MM.1S (cell line): ENCODE measurements around the gene RRP36.

Experiments
- DNase-seq: peaks from one replicate; pipeline ENCODE4 v3.0.0-alpha.2; 2015
- H2AFZ ChIP-seq: fragments of 300-600 bp; sonication (generic); 2 replicates; pipeline ENCODE4 v1.6.0; 2016; ENCODE audit warnings: antibody characterized with exemption, low read length
- H3F3A ChIP-seq: fragments of 300-600 bp; sonication (generic); 2 replicates; pipeline ENCODE4 v1.6.1; 2016; ENCODE audit warnings: mild to moderate bottlenecking, antibody characterized with exemption, low read length, moderate library complexity, mixed read lengths; ENCODE audit not compliant: insufficient read depth
- H3K27ac ChIP-seq: fragments of 300-600 bp; sonication (generic); 2 replicates; pipeline ENCODE4 v1.5.1; 2016; ENCODE audit warnings: mild to moderate bottlenecking, low read length
- H3K27me3 ChIP-seq: fragments of 300-600 bp; sonication (generic); replicated peaks from 2 replicates; pipeline ENCODE4 v1.6.0; 2016; ENCODE audit warnings: low read length; ENCODE audit not compliant: insufficient read depth
- H3K36me3 ChIP-seq: fragments of 300-600 bp; sonication (generic); replicated peaks from 2 replicates; pipeline ENCODE4 v1.6.1; 2016; ENCODE audit warnings: mild to moderate bottlenecking, low read length, mixed read lengths; ENCODE audit not compliant: insufficient read depth
- H3K4me1 ChIP-seq: fragments of 300-600 bp; sonication (generic); 2 replicates; pipeline ENCODE4 v1.6.1; 2016; ENCODE audit warnings: low read length, mixed read lengths
- H3K4me2 ChIP-seq: fragments of 300-600 bp; sonication (generic); 2 replicates; pipeline ENCODE4 v1.6.0; 2016; ENCODE audit warnings: low read depth, low read length
- H3K4me3 ChIP-seq: fragments of 300-600 bp; sonication (generic); 2 replicates; pipeline ENCODE4 v1.5.1; 2016; ENCODE audit warnings: low read length, mixed read lengths
- H3K79me2 ChIP-seq: fragments of 300-600 bp; sonication (generic); 2 replicates; pipeline ENCODE4 v1.6.1; 2016; ENCODE audit warnings: mixed run types, low read length, mixed read lengths
- H3K9ac ChIP-seq: fragments of 300-600 bp; sonication (generic); 2 replicates; pipeline ENCODE4 v1.6.1; 2016; ENCODE audit warnings: low read length, mixed read lengths
- H3K9me2 ChIP-seq: fragments of 300-600 bp; sonication (generic); replicated peaks from 2 replicates; pipeline ENCODE4 v1.6.1; 2016; ENCODE audit warnings: mild to moderate bottlenecking, low read length, mixed read lengths; ENCODE audit not compliant: insufficient read depth
- H3K9me3 ChIP-seq: fragments of 300-600 bp; sonication (generic); replicated peaks from 2 replicates; pipeline ENCODE4 v1.6.1; 2016; ENCODE audit warnings: mild to moderate bottlenecking, low read length, mixed read lengths; ENCODE audit not compliant: insufficient read depth
- H4K20me1 ChIP-seq: fragments of 300-600 bp; sonication (generic); 2 replicates; pipeline ENCODE4 v1.6.1; 2016; ENCODE audit warnings: mild to moderate bottlenecking, low read length, moderate library complexity, mixed read lengths; ENCODE audit not compliant: insufficient read depth
- CTCF ChIP-seq: fragments of 300-600 bp; sonication (generic); IDR thresholded peaks from 2 replicates; pipeline ENCODE4 v1.5.1; 2016; ENCODE audit warnings: antibody characterized with exemption, low read length, mixed read lengths
- EZH2 ChIP-seq: fragments of 300-600 bp; sonication (generic); optimal IDR thresholded peaks from 2 replicates; pipeline ENCODE3; 2017; ENCODE audit warnings: low read depth, mild to moderate bottlenecking, antibody characterized with exemption, low read length, mixed read lengths
- EZH2phosphoT487 ChIP-seq: fragments of 300-600 bp; sonication (generic); IDR thresholded peaks from 2 replicates; pipeline ENCODE4 v1.6.1; 2018; ENCODE audit warnings: antibody characterized with exemption, low read length

RRP36 gene

DNA sequence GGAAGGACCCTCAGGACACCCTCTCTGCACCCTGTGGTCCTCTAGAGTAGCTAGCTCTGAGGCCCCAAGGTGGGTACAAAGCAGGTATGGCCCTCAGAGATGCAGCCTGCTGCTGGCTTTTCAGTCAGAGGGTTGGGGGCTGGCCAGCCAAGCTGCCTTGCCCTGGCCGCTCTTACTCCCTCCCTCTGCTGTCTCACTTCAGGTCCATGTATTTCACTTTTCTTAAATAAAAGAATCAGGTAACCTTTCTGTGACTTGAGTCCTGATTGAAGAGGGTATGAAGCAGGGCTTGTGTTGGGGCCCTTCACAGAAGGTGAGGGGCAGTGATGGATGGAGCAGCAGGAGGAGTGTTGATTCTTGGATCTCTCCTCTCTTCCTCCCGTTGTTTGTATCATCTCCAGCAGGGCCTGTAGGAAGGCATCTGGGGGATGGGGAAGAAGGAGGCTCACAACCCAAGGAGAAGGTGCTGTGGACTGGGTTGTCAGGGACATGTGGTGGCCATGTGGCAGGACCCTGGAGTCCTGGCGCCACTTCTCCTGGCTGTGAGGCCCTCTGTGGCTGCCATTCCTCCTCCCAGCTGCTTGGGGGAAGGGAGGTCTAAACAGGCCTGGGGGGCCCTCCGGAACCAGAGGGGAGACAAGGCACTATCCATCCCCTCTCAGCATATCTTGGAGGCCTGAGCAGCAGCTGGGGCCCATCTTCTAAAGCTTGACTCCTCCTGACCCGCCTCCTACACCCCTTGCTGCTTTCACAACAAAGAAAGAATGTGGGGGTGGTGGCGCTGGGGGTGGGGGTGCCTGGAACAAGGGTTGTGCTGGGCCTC lies 53.6 kb downstream of the RRP36 start:
- Histone ChIP-seq H4K20me1 (no peaks in the 10 kb centered on the region), H3K9ac (no peak overlapping the region), H3K79me2 (no peaks in the 10 kb centered on the region), H2AFZ (no peak overlapping the region), H3K9me3 (no peaks in the 10 kb centered on the region), H3K4me3 (no peak overlapping the region), H3K9me2 (no peaks in the 10 kb centered on the region), H3F3A (no peaks in the 10 kb centered on the region), H3K27ac (no peak overlapping the region), H3K4me2 (no peak overlapping the region), H3K27me3 (peaks cover 21% of the 10 kb centered on the region), H3K36me3 (no peaks in the 10 kb centered on the region), H3K4me1 (peaks cover 10% of the 10 kb centered on the region)
- TF ChIP-seq CTCF: no peak
- no peak for TF ChIP-seq EZH2
- TF ChIP-seq EZH2phosphoT487: no peak
- DNase-seq: no peak

GRCh38 chr6:43075670-43076463 lies 54.4 kb downstream of the RRP36 start, which contains the start of gene PTK7:
PTK7 (plus strand) TSS chr6:43076314; CDS start chr6:43076489, 175 bp downstream.
- no peak within 1 kb of the TSS for H2AFZ ChIP-seq
- H3K9ac ChIP-seq: no peak within 1 kb of the TSS
- no peak within 1 kb of the TSS; the same call in 1 of the 2 replicates for H3K4me3 ChIP-seq
- no peaks in the 10 kb centered on the region for H3F3A ChIP-seq
- no peaks in the 10 kb centered on the region for H3K79me2 ChIP-seq
- no peak within 1 kb of the TSS for H3K27ac ChIP-seq
- peak within 1 kb of the TSS; percentile 18; the same call in 1 of the 2 replicates for H3K4me2 ChIP-seq
- H3K9me3 ChIP-seq: no peaks in the 10 kb centered on the region
- H3K36me3 ChIP-seq: no peaks in the 10 kb centered on the region
- TF ChIP-seq CTCF (no peak), EZH2 (no peak)
- H3K4me1 ChIP-seq: peaks cover 10% of the 10 kb centered on the region
- DNase-seq: no peak
- no peaks in the 10 kb centered on the region for H4K20me1 ChIP-seq
- peaks cover 21% of the 10 kb centered on the region for H3K27me3 ChIP-seq
- no peaks in the 10 kb centered on the region for H3K9me2 ChIP-seq

GRCh38 chr6:43076464-43077332 lies 55.3 kb downstream of the RRP36 start:
- Histone ChIP-seq H3K9ac (no peak overlapping the region), H2AFZ (no peak overlapping the region), H3K4me3 (no peak overlapping the region; the same call in 1 of the 2 replicates), H3K79me2 (no peaks in the 10 kb centered on the region), H3K4me2 (peak overlapping the region; percentile 18; the same call in 1 of the 2 replicates), H3K27me3 (peaks cover 21% of the 10 kb centered on the region), H4K20me1 (no peaks in the 10 kb centered on the region), H3K36me3 (no peaks in the 10 kb centered on the region), H3K27ac (no peak overlapping the region), H3K4me1 (peaks cover 10% of the 10 kb centered on the region), H3F3A (no peaks in the 10 kb centered on the region), H3K9me2 (no peaks in the 10 kb centered on the region), H3K9me3 (no peaks in the 10 kb centered on the region)
- no peak for TF ChIP-seq CTCF
- TF ChIP-seq EZH2: peak; percentile 73
- TF ChIP-seq EZH2phosphoT487: no peak
- DNase-seq: no peak
